GM12878 (cell line): ENCODE measurements around the gene TRIM40. TPM values are rescaled to one million over a fixed set of nuclear protein-coding genes. Genes with fewer than 3 reads are reported as not detected.

Experiments
- ATAC-seq: fragments of 200-7000 bp; cut with Tn5 transposase; 3 replicates; pipeline ENCODE4 v1.9.1; 2020; ENCODE audit warnings: mild to moderate bottlenecking, moderate library complexity
- BruUV-seq: library from RNA; stranded (reverse); fragments of 400-500 nt; replicated peaks from 2 replicates; lab custom pipeline; 2021; lab: Mats Ljungman, UMichigan
- CTCF ChIA-PET: fragments of 300-600 bp; sonication (Branson Sonifier 250); formaldehyde crosslinking; extraction: SDS; loops from one replicate; lab custom pipeline; 2021; ENCODE audit warnings: inconsistent platforms; lab: Yijun Ruan, JAX
- POLR2A ChIA-PET: fragments of 350-600 bp; formaldehyde crosslinking; extraction: SDS; loops from one replicate; lab custom pipeline; 2021; ENCODE audit warnings: inconsistent platforms; lab: Charles Lee
- RAD21 ChIA-PET: fragments of 300-600 bp; sonication (Branson Sonifier 250); formaldehyde crosslinking; loops from one replicate; lab custom pipeline; 2023; ENCODE audit warnings: antibody characterized with exemption; ENCODE audit not compliant: unreplicated experiment; lab: Charles Lee
- SMC1A ChIA-PET: fragments of 300-600 bp; sonication (Branson Sonifier 250); formaldehyde crosslinking; loops from one replicate; lab custom pipeline; 2023; ENCODE audit not compliant: unreplicated experiment, uncharacterized antibody; lab: Charles Lee
- DNase-seq: peaks from one replicate; pipeline ENCODE4 v3.0.0-alpha.2; 2011; ENCODE audit warnings: low read depth, low spot score
- FAIRE-seq: peaks from 3 replicates; lab custom pipeline; 2011; peaks lifted over from hg19 to GRCh38; lab: Jason Lieb, UNC
- H2AFZ ChIP-seq: 2 replicates; pipeline ENCODE4 v1.6.0; 2011; ENCODE audit warnings: low read depth, low read length, control low read depth; ENCODE audit not compliant: control insufficient read depth
- H3K27ac ChIP-seq: 2 replicates; pipeline ENCODE4 v1.5.1; 2011; ENCODE audit warnings: control low read depth; ENCODE audit not compliant: control insufficient read depth, insufficient read depth
- H3K27me3 ChIP-seq, 2 experiments: replicated peaks in 1 of 2; 2 replicates each; pipeline versions ENCODE4 v1.6.0 to v1.6.1; 2011; ENCODE audit warnings: low read length in 1 of 2; ENCODE audit not compliant: control insufficient read depth in 2 of 2, insufficient read depth in 2 of 2
- H3K36me3 ChIP-seq, 2 experiments: 2 replicates each; pipeline ENCODE4 v1.5.1; 2011; ENCODE audit warnings: low read length in 1 of 2; ENCODE audit not compliant: control insufficient read depth in 2 of 2, insufficient read depth in 2 of 2
- H3K4me1 ChIP-seq: 2 replicates; pipeline ENCODE4 v1.6.1; 2011; ENCODE audit warnings: mild to moderate bottlenecking, low read length, moderate library complexity, mixed read lengths; ENCODE audit not compliant: control insufficient read depth, insufficient read depth
- H3K4me2 ChIP-seq: 2 replicates; pipeline ENCODE4 v1.6.0; 2011; ENCODE audit warnings: control low read depth; ENCODE audit not compliant: control insufficient read depth, insufficient read depth
- H3K4me3 ChIP-seq: fragments of 200-600 bp; sonication (generic); 2 replicates; pipeline ENCODE4 v1.5.1; 2016
- H3K79me2 ChIP-seq: 2 replicates; pipeline ENCODE4 v1.6.0; 2011; ENCODE audit warnings: low read length; ENCODE audit not compliant: control insufficient read depth, insufficient read depth
- H3K9ac ChIP-seq: 2 replicates; pipeline ENCODE4 v1.8.0; 2011; ENCODE audit warnings: low read length, control low read depth, mixed read lengths; ENCODE audit not compliant: control insufficient read depth, insufficient read depth
- H3K9me3 ChIP-seq: replicated peaks from 3 replicates; pipeline ENCODE4 v1.5.1; 2011; ENCODE audit warnings: mild to moderate bottlenecking, low read length; ENCODE audit not compliant: control insufficient read depth, insufficient read depth
- H4K20me1 ChIP-seq: 2 replicates; pipeline ENCODE4 v1.6.0; 2011; ENCODE audit not compliant: control insufficient read depth, insufficient read depth
- ESRRA ChIP-seq: IDR thresholded peaks from 2 replicates; pipeline ENCODE4 v1.6.1; 2012; ENCODE audit warnings: mild to moderate bottlenecking, low read length, improper control_type of control experiment
- FOXK2 ChIP-seq: fragments of 450-650 bp; IDR thresholded peaks from 2 replicates; pipeline ENCODE4 v1.6.1; 2017; ENCODE audit warnings: mild to moderate bottlenecking, moderate library complexity
- IKZF1 ChIP-seq: fragments of 450-650 bp; conservative IDR thresholded peaks from 2 replicates; pipeline ENCODE4 v1.6.1; 2017; ENCODE audit warnings: antibody characterized with exemption, mild to moderate bottlenecking
- LARP7 ChIP-seq: fragments of 450-650 bp; IDR thresholded peaks from 2 replicates; pipeline ENCODE4 v1.6.1; 2017; ENCODE audit warnings: mild to moderate bottlenecking
- MTA2 ChIP-seq: fragments of 450-650 bp; IDR thresholded peaks from 2 replicates; pipeline ENCODE4 v1.6.1; 2016; ENCODE audit warnings: low read depth, mild to moderate bottlenecking, moderate library complexity
- MYB ChIP-seq: fragments of 150-350 bp; IDR thresholded peaks from 2 replicates; pipeline ENCODE4 v1.6.1; 2014; ENCODE audit warnings: mild to moderate bottlenecking, low read depth, low read length, borderline replicate concordance
- NFXL1 ChIP-seq: fragments of 450-650 bp; IDR thresholded peaks from 2 replicates; pipeline ENCODE4 v1.6.1; 2017; ENCODE audit warnings: antibody characterized with exemption, mild to moderate bottlenecking, borderline replicate concordance
- RUNX3 ChIP-seq: IDR thresholded peaks from 2 replicates; pipeline ENCODE4 v1.6.1; 2012; ENCODE audit warnings: low read length, inconsistent platforms
- SIN3A ChIP-seq: IDR thresholded peaks from 2 replicates; pipeline ENCODE4 v1.6.1; 2012; ENCODE audit warnings: low read depth, low read length, improper control_type of control experiment
- SMC3 ChIP-seq: IDR thresholded peaks from 2 replicates; pipeline ENCODE4 v1.6.1; 2011; ENCODE audit warnings: low read length, improper control_type of control experiment, borderline replicate concordance
- SREBF1 ChIP-seq: IDR thresholded peaks from 2 replicates; pipeline ENCODE4 v1.6.1; 2012; ENCODE audit warnings: mild to moderate bottlenecking, low read length
- STAT3 ChIP-seq: IDR thresholded peaks from 2 replicates; pipeline ENCODE4 v1.6.1; 2011; ENCODE audit warnings: low read depth, low read length, improper control_type of control experiment
- TARDBP ChIP-seq: IDR thresholded peaks from 2 replicates; pipeline ENCODE4 v1.6.1; 2016; ENCODE audit warnings: borderline replicate concordance
- WGBS: methylation state at CpG from one replicate; pipeline ENCODE4 v1.1.6; 2016; ENCODE audit warnings: low lambda C conversion rate; ENCODE audit not compliant: insufficient replicate concordance, insufficient coverage; ENCODE audit errors: missing lambda C conversion rate; 5-methylcytosine and 5-hydroxymethylcytosine counted together
- in situ Hi-C: fragments of 300-500 bp; cut with MboI; formaldehyde crosslinking; loops from 9 replicates; pipeline ENCODE4 v1.14.3; 2018; ENCODE audit warnings: mixed read lengths
- intact Hi-C: fragments of 100-400 bp; cut with micrococcal nuclease; formaldehyde crosslinking; loops from one replicate; pipeline ENCODE4 v1.14.2; 2022; ENCODE audit not compliant: unreplicated experiment
- polyA plus RNA-seq, 11 experiments: library from polyadenylated mRNA; depleted of rRNA in 4 of 11; unstranded in 6 of 11; stranded (reverse) in 5 of 11; fragments of >200 nt; fragmentation: Nextera tagmentation in 4 of 11; fragmentation: Illumina TruSeq in 1 of 11; extraction: Ambion mirVana in 4 of 11; extraction: Trizol in 1 of 11; gene quantifications; 1 replicate in 1 of 11; 2 replicates in 10 of 11; pipeline versions ENCODE4 v1.2.1 to v1.2.3, GENCODE V29; 2011 to 2016; ENCODE audit warnings: inconsistent platforms in 2 of 11, missing spikeins in 2 of 11, low read depth in 1 of 11
- total RNA-seq, 4 experiments: library from RNA; depleted of rRNA in 3 of 4; stranded (reverse); fragments of >200 nt in 3 of 4; fragmentation: Illumina TruSeq in 1 of 4; extraction: Trizol in 1 of 4; gene quantifications; 2 replicates each; pipeline versions ENCODE4 v1.2.1 to v1.2.3, GENCODE V29; 2013 to 2021
- TF ChIP-seq, protein P1 (sequence below): fragments of 150-350 bp; IDR thresholded peaks from 2 replicates; pipeline ENCODE4 v1.6.1; 2016; ENCODE audit warnings: low read depth, low read length

Gene TRIM40
- total and polyA plus RNA-seq, 10 of the 15 experiments (the other 5 are each of a cell fraction or from before 2014, with no cell fraction given): not detected

DNA sequence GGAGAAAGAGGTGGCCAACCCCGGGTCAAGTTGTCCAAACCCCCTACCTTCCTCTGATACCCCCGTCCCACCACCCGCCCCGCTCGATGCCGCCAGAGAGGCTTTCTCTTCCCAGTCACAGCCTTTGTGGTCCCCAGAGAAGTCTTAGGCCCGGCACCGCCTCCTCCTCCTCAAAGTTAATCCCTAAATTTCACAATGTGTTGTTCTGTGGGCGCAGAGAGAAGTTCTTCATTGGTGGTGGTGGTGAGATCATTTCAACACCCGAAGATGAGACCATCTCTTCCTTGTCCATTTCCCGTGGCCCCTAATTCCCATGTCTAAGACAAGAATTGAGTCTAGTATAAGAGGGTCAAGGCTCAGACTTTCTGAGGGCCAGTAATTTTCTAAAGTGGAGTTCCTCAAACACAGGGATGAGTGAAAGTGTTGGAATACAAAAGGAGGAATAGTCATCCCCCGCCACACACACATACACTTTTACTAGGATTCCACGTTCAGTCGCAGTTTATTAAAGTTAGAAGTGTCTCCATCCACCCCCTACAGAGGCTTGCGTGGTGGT lies 33.4 kb upstream of the TRIM40 start:
- 28% methylated on average over 15 of the region's 15 CpGs for whole genome bisulfite sequencing
- H3K4me1 ChIP-seq: peaks cover 19% of the 10 kb centered on the region
- H2AFZ ChIP-seq: no peak overlapping the region; the same call in 1 of the 2 replicates
- in situ Hi-C loops: no loop called here
- peak overlapping the region; percentile 49; the same call in 1 of the 2 replicates for H3K4me2 ChIP-seq
- RAD21 ChIA-PET: interaction anchor here (0.8 to 9.0 kb wide), 22 partner anchors 8 to 254 kb away, joined by 3 to 333 read pairs (median 4); partner anchors contain the start of genes POLR1H, PPP1R11, TRIM26 and TRIM31
- SMC1A ChIA-PET: interaction anchor here (0.9 to 16.6 kb wide), 13 partner anchors 8 to 111 kb away, joined by 3 to 647 read pairs (median 8); partner anchors contain the start of genes PPP1R11, TRIM26, TRIM31 and TRIM40
- no peaks in the 10 kb centered on the region for H3K36me3 ChIP-seq
- peaks cover 12 to 27% of the 10 kb centered on the region in 2 experiments for H3K27me3 ChIP-seq
- H3K79me2 ChIP-seq: no peaks in the 10 kb centered on the region
- no TSS peak for BruUV-seq
- no peak overlapping the region for H3K9ac ChIP-seq
- H3K4me3 ChIP-seq: no peak overlapping the region
- FAIRE-seq: no peak
- no peak overlapping the region for H3K27ac ChIP-seq
- no peak for TF ChIP-seq SIN3A
- TF ChIP-seq NFXL1: no peak
- no peak for TF ChIP-seq ESRRA
- TF ChIP-seq MTA2: no peak
- TF ChIP-seq, protein P1, sequence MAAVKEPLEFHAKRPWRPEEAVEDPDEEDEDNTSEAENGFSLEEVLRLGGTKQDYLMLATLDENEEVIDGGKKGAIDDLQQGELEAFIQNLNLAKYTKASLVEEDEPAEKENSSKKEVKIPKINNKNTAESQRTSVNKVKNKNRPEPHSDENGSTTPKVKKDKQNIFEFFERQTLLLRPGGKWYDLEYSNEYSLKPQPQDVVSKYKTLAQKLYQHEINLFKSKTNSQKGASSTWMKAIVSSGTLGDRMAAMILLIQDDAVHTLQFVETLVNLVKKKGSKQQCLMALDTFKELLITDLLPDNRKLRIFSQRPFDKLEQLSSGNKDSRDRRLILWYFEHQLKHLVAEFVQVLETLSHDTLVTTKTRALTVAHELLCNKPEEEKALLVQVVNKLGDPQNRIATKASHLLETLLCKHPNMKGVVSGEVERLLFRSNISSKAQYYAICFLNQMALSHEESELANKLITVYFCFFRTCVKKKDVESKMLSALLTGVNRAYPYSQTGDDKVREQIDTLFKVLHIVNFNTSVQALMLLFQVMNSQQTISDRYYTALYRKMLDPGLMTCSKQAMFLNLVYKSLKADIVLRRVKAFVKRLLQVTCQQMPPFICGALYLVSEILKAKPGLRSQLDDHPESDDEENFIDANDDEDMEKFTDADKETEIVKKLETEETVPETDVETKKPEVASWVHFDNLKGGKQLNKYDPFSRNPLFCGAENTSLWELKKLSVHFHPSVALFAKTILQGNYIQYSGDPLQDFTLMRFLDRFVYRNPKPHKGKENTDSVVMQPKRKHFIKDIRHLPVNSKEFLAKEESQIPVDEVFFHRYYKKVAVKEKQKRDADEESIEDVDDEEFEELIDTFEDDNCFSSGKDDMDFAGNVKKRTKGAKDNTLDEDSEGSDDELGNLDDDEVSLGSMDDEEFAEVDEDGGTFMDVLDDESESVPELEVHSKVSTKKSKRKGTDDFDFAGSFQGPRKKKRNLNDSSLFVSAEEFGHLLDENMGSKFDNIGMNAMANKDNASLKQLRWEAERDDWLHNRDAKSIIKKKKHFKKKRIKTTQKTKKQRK: no peak
- no peak for TF ChIP-seq SMC3
- no peak for TF ChIP-seq MYB
- TF ChIP-seq FOXK2: no peak
- TF ChIP-seq IKZF1: no peak
- no peak for TF ChIP-seq STAT3
- TF ChIP-seq SREBF1: no peak
- TF ChIP-seq RUNX3: no peak
- TF ChIP-seq LARP7: no peak
- TF ChIP-seq TARDBP: no peak
- CTCF ChIA-PET: interaction anchor here (0.9 to 6.6 kb wide), 28 partner anchors 11 to 455 kb away, joined by 3 to 561 read pairs (median 5); partner anchors contain the start of genes POLR1H, PPP1R11, TRIM10 and TRIM26
- POLR2A ChIA-PET: interaction anchor here (0.9 to 5.0 kb wide), 4 partner anchors 22 to 35 kb away, joined by 3 to 54 read pairs (median 22); partner anchors contain the start of gene PPP1R11
- H3K9me3 ChIP-seq: no peaks in the 10 kb centered on the region
- intact Hi-C loops: no loop called here
- DNase-seq: no peak
- ATAC-seq: peak; percentile 32
- H4K20me1 ChIP-seq: no peaks in the 10 kb centered on the region
